ENCODE data around the gene COG5. TPM values are rescaled to one million over a fixed set of nuclear protein-coding genes. Genes with fewer than 3 reads are reported as not detected.

The COG5 gene
- total RNA-seq, 1 donor from 2014 or later: 36.3 TPM

DNA sequence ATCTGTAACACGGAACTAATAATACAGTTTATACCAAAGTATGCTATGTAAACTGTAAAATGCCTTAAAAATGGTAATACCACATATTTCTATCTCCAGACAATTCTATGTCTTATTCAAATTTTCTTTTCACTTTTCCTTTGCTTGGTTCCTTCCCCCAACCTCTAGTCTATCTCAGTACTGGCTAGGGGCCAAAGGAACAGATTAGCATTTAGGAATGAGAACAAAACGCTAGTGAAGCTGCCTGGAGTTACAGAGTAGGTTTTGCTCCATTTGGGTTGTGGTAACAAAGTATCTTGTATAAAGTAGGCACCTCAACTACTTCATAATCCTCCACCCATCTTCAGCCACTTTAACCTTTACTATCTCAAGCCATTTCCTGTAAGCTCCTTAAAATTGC is 300.9 kb downstream of the COG5 start:
- FAIRE-seq: peak; percentile 28
- TF ChIP-seq, protein P1, sequence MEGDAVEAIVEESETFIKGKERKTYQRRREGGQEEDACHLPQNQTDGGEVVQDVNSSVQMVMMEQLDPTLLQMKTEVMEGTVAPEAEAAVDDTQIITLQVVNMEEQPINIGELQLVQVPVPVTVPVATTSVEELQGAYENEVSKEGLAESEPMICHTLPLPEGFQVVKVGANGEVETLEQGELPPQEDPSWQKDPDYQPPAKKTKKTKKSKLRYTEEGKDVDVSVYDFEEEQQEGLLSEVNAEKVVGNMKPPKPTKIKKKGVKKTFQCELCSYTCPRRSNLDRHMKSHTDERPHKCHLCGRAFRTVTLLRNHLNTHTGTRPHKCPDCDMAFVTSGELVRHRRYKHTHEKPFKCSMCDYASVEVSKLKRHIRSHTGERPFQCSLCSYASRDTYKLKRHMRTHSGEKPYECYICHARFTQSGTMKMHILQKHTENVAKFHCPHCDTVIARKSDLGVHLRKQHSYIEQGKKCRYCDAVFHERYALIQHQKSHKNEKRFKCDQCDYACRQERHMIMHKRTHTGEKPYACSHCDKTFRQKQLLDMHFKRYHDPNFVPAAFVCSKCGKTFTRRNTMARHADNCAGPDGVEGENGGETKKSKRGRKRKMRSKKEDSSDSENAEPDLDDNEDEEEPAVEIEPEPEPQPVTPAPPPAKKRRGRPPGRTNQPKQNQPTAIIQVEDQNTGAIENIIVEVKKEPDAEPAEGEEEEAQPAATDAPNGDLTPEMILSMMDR (IDR thresholded peaks at IDR 0.05; ENCODE audit: insufficient read depth, low read length, severe bottlenecking): no peak

DNA sequence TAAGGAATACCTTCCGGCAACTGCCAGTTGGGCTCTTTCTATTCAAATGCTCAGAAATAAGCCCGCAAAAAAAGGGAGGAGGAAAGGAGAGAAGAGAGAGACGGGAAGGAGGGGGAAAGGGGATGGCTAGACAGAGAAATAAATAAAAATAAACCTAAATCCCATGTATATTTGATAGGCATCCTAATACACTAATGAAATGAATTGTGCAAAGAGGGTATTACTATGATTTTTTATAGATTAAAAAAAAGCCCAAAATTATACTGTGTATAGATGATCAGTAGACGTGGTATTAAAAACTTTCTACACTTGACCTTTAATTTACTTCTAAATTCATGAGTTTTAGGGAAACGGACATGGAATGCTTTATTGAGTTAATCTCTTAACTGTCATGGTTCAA is 305.0 kb downstream of the COG5 start:
- Histone ChIP-seq H3K36me3 (ENCODE audit: control insufficient read depth, insufficient read depth, low read length) (no peaks in the 10 kb centered on the region), H3K4me3 (ENCODE audit: low read depth, low read length) (no peak overlapping the region), H3K27me3 (ENCODE audit: control insufficient read depth, insufficient read depth, low read length) (no peaks in the 10 kb centered on the region)
- TF ChIP-seq, protein P1 (IDR thresholded peaks at IDR 0.05; ENCODE audit: insufficient read depth, low read length, severe bottlenecking): no peak
- no peak for FAIRE-seq
- no peak for DNase-seq (ENCODE audit: low read depth)

More for the DNA sequence above, 300.9 kb downstream of the COG5 start:
- no peak for DNase-seq (ENCODE audit: low read depth)
- no peaks in the 10 kb centered on the region for H3K36me3 ChIP-seq (ENCODE audit: control insufficient read depth, insufficient read depth, low read length)
- no peaks in the 10 kb centered on the region for H3K27me3 ChIP-seq (ENCODE audit: control insufficient read depth, insufficient read depth, low read length)
- H3K4me3 ChIP-seq (ENCODE audit: low read depth, low read length): no peak overlapping the region

- no peak for DNase-seq (ENCODE audit: low read depth)
- H3K4me3 ChIP-seq (ENCODE audit: low read depth, low read length): no peak overlapping the region
- TF ChIP-seq, protein P1 (IDR thresholded peaks at IDR 0.05; ENCODE audit: insufficient read depth, low read length, severe bottlenecking): no peak
- no peaks in the 10 kb centered on the region for H3K27me3 ChIP-seq (ENCODE audit: control insufficient read depth, insufficient read depth, low read length)
- H3K36me3 ChIP-seq (ENCODE audit: control insufficient read depth, insufficient read depth, low read length): no peaks in the 10 kb centered on the region
- FAIRE-seq: no peak
These were observed 308.1 kb downstream of the COG5 start for GRCh38 chr7:107255602-107256001.

GRCh38 chr7:107254398-107254985 is 309.2 kb downstream of the COG5 start:
- Histone ChIP-seq H3K36me3 (ENCODE audit: control insufficient read depth, insufficient read depth, low read length) (no peaks in the 10 kb centered on the region), H3K27me3 (ENCODE audit: control insufficient read depth, insufficient read depth, low read length) (no peaks in the 10 kb centered on the region), H3K4me3 (ENCODE audit: low read depth, low read length) (no peak overlapping the region)
- FAIRE-seq: no peak
- TF ChIP-seq, protein P1 (IDR thresholded peaks at IDR 0.05; ENCODE audit: insufficient read depth, low read length, severe bottlenecking): no peak
- DNase-seq (ENCODE audit: low read depth): no peak

DNA sequence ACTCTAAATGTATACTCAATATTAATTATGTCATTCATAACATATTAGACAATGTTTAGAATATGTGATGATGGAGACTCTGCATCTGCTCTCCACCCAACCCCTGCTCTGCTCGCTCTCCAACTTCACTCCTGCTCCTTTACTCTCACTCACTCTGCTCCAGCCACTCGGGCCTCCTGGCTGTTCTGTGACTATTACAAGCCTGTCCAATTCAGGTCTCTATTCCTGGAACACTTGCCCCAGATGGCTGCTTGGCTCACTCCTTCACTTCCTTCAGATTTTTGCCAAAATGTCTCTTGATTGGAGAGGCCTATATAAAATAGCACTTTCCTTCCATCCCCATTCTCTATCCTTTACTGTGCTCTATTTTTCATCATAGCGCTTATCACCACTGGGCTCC is 310.1 kb downstream of the COG5 start:
- no peak for DNase-seq (ENCODE audit: low read depth)
- no peaks in the 10 kb centered on the region for H3K27me3 ChIP-seq (ENCODE audit: control insufficient read depth, insufficient read depth, low read length)
- TF ChIP-seq, protein P1 (IDR thresholded peaks at IDR 0.05; ENCODE audit: insufficient read depth, low read length, severe bottlenecking): no peak
- no peaks in the 10 kb centered on the region for H3K36me3 ChIP-seq (ENCODE audit: control insufficient read depth, insufficient read depth, low read length)
- no peak overlapping the region for H3K4me3 ChIP-seq (ENCODE audit: low read depth, low read length)
- no peak for FAIRE-seq

DNA sequence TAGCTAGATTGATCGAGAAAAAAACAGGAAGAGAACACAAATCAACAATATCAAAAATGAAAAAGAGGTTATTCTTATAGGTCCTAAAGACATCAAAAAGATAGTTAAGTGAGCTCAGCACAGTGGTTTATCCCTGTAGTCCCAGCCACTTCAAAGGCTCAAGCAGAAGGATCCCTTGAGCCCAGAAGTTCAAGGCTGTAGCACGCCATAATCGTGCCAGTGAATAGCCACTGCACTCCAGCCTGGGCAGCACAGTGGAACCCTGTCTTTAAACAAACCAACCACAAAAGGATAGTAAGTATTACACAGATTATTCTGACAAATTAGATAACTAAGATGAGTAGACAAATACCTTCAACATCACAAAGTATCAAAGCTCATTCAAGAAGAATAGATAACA is 311.8 kb downstream of the COG5 start:
- FAIRE-seq: no peak
- TF ChIP-seq, protein P1 (IDR thresholded peaks at IDR 0.05; ENCODE audit: insufficient read depth, low read length, severe bottlenecking): no peak
- no peak for DNase-seq (ENCODE audit: low read depth)

More for the DNA sequence above, 311.8 kb downstream of the COG5 start:
- Histone ChIP-seq H3K4me3 (ENCODE audit: low read depth, low read length) (no peak overlapping the region), H3K36me3 (ENCODE audit: control insufficient read depth, insufficient read depth, low read length) (no peaks in the 10 kb centered on the region), H3K27me3 (ENCODE audit: control insufficient read depth, insufficient read depth, low read length) (no peaks in the 10 kb centered on the region)

All from bronchial epithelial cell (primary cell).